HG03521 (cell line): ENCODE data around the gene SEMA3A.

ENCODE experiments used
- ATAC-seq: cut with Tn5 transposase; IDR thresholded peaks from one replicate; pipeline ENCODE4 v1.9.1; 2021; ENCODE audit warnings: mild to moderate bottlenecking, moderate library complexity; ENCODE audit not compliant: unreplicated experiment

Gene SEMA3A

GRCh38 chr7:84196084-84196503 lies 1.5 kb upstream of the SEMA3A start:
- no peak for ATAC-seq

- no peak for ATAC-seq
Observed at GRCh38 chr7:84195295-84196060, 889 bp upstream of the SEMA3A start.

- no peak for ATAC-seq
Observed at GRCh38 chr7:84193747-84194146, 842 bp downstream of the SEMA3A start.

- no peak for ATAC-seq
Observed at GRCh38 chr7:84191842-84192241, 2.7 kb downstream of the SEMA3A start.

- no peak for ATAC-seq
Observed at GRCh38 chr7:84191261-84191660, 3.3 kb downstream of the SEMA3A start.

GRCh38 chr7:84190016-84190705 lies 4.4 kb downstream of the SEMA3A start:
- ATAC-seq, result no peak

- no peak for ATAC-seq
Observed at GRCh38 chr7:84188786-84189405, 5.7 kb downstream of the SEMA3A start.

- no peak for ATAC-seq
Observed at GRCh38 chr7:84187813-84188510, 6.6 kb downstream of the SEMA3A start.

- no peak for ATAC-seq
Observed at GRCh38 chr7:84187087-84187805, 7.3 kb downstream of the SEMA3A start.

- no peak for ATAC-seq
Observed at GRCh38 chr7:84183741-84184140, 10.8 kb downstream of the SEMA3A start.

- no peak for ATAC-seq
Observed at GRCh38 chr7:84182301-84182700, 12.3 kb downstream of the SEMA3A start.

GRCh38 chr7:84181628-84182027 lies 13.0 kb downstream of the SEMA3A start:
- peak; percentile 56 for ATAC-seq

GRCh38 chr7:84177758-84178412 lies 16.7 kb downstream of the SEMA3A start:
- ATAC-seq, result no peak

- ATAC-seq, result no peak
Observed at GRCh38 chr7:84176716-84177115, 17.9 kb downstream of the SEMA3A start.

- ATAC-seq, result no peak
Observed at GRCh38 chr7:84175461-84175860, 19.1 kb downstream of the SEMA3A start.

- ATAC-seq, result no peak
Observed at GRCh38 chr7:84170646-84171045, 23.9 kb downstream of the SEMA3A start.

GRCh38 chr7:84162584-84162983 lies 32.0 kb downstream of the SEMA3A start:
- ATAC-seq, result no peak

- ATAC-seq, result no peak
Observed at GRCh38 chr7:84162125-84162524, 32.5 kb downstream of the SEMA3A start.

- no peak for ATAC-seq
Observed at GRCh38 chr7:84161398-84161797, 33.2 kb downstream of the SEMA3A start.

GRCh38 chr7:84159435-84159834 lies 35.2 kb downstream of the SEMA3A start:
- ATAC-seq, result no peak
